ENCODE results near the gene SPZ1. TPM values are rescaled to one million over a fixed set of nuclear protein-coding genes. Genes with fewer than 3 reads are reported as not detected.

The SPZ1 gene
- total and polyA plus RNA-seq, 10 of the 15 experiments (the other 5 are each of a cell fraction or from before 2014, with no cell fraction given) = not detected

- Histone ChIP-seq H3K4me1 (ENCODE audit: control insufficient read depth, insufficient read depth, low read length) (no peaks in the 10 kb centered on the region), H3K9ac (ENCODE audit: control insufficient read depth, insufficient read depth, low read length) (no peak overlapping the region), H3K79me2 (ENCODE audit: control insufficient read depth, insufficient read depth, low read length) (no peaks in the 10 kb centered on the region), H3K27me3 (replicated peaks in 1 of 2; ENCODE audit: control insufficient read depth in 2 of 2, insufficient read depth in 2 of 2, low read length in 1 of 2) (no peaks in the 10 kb centered on the region), H2AFZ (ENCODE audit: control insufficient read depth, low read depth, low read length) (no peak overlapping the region), H3K9me3 (replicated peaks; ENCODE audit: control insufficient read depth, insufficient read depth, low read length) (no peaks in the 10 kb centered on the region), H4K20me1 (ENCODE audit: control insufficient read depth, insufficient read depth) (no peaks in the 10 kb centered on the region), H3K4me3 (no peak overlapping the region), H3K4me2 (ENCODE audit: control insufficient read depth, insufficient read depth) (no peak overlapping the region), H3K36me3 (ENCODE audit: control insufficient read depth in 2 of 2, insufficient read depth in 2 of 2, low read length in 1 of 2) (no peaks in the 10 kb centered on the region), H3K27ac (ENCODE audit: control insufficient read depth, insufficient read depth) (no peak overlapping the region)
- in situ Hi-C loops (cut with MboI) (no loop called here), intact Hi-C loops (cut with micrococcal nuclease; ENCODE audit: unreplicated experiment) (no loop called here)
- ATAC-seq = no peak
- ChIA-PET CTCF (interaction anchor here (0.7 to 11.5 kb wide), 5 partner anchors 18 to 245 kb away, joined by 3 to 168 read pairs (median 4); no protein-coding TSS in a partner anchor), POLR2A (interaction anchor here (0.6 to 0.7 kb wide), 3 partner anchors 18 to 1380 kb away, joined by 3 to 5 read pairs (median 3); no protein-coding TSS in a partner anchor), RAD21 (ENCODE audit: unreplicated experiment) (interaction anchor here (0.6 to 9.5 kb wide), 5 partner anchors 123 to 1360 kb away, joined by 3 to 114 read pairs (median 3); no protein-coding TSS in a partner anchor), SMC1A (ENCODE audit: uncharacterized antibody, unreplicated experiment) (interaction anchor here (0.6 to 9.2 kb wide), 9 partner anchors 12 to 577 kb away, joined by 3 to 89 read pairs (median 3); no protein-coding TSS in a partner anchor)
- 0% methylated on average over 2 of the region's 2 CpGs for WGBS (ENCODE audit: insufficient coverage, insufficient replicate concordance, low lambda C conversion rate, missing lambda C conversion rate)
- BruUV-seq (replicated peaks) = no TSS peak
- no peak for DNase-seq (ENCODE audit: low read depth, low spot score)
- TF ChIP-seq ZNF622 (IDR thresholded peaks at IDR 0.05) (no peak), NFYB (IDR thresholded peaks at IDR 0.05; ENCODE audit: insufficient read depth, low read depth, low read length) (no peak), JUNB (IDR thresholded peaks at IDR 0.05) (no peak), MAX (IDR thresholded peaks at IDR 0.05; ENCODE audit: low read depth, low read length) (no peak), GATAD2B (conservative IDR thresholded peaks at IDR 0.05; ENCODE audit: low read depth) (no peak), SMARCA5 (IDR thresholded peaks at IDR 0.05) (no peak), HDGF (IDR thresholded peaks at IDR 0.05) (no peak), ASH2L (IDR thresholded peaks at IDR 0.05; ENCODE audit: borderline replicate concordance, low read depth) (no peak), SMC3 (IDR thresholded peaks at IDR 0.05; ENCODE audit: borderline replicate concordance, low read length) (no peak), HDAC2 (IDR thresholded peaks at IDR 0.05) (no peak)
- FAIRE-seq = no peak
These were observed 42.6 kb upstream of the SPZ1 start for GRCh38 chr5:80277191-80277590.

Data from GM12878 (cell line).